HepG2 (cell line): Measurements from ENCODE around the gene NNAT. TPM values are rescaled to one million over a fixed set of nuclear protein-coding genes. Genes with fewer than 3 reads are reported as not detected.

Experiments used
- ATAC-seq: fragments of 200-7000 bp; cut with Tn5 transposase; 3 replicates; pipeline ENCODE4 v1.9.1; 2020; ENCODE audit warnings: mild to moderate bottlenecking, moderate library complexity
- BruUV-seq: library from RNA; stranded (reverse); fragments of 400-500 nt; replicated peaks from 2 replicates; lab custom pipeline; 2021; lab: Mats Ljungman, UMichigan
- CTCF ChIA-PET: fragments of 300-600 bp; formaldehyde crosslinking; extraction: SDS; loops from one replicate; lab custom pipeline; 2021; ENCODE audit warnings: low total read pairs, inconsistent platforms, low intra/inter-chr PET ratio; lab: Yijun Ruan, JAX
- POLR2A ChIA-PET: fragments of 350-600 bp; sonication (Branson Sonifier 250); formaldehyde crosslinking; loops from one replicate; lab custom pipeline; 2020; ENCODE audit warnings: antibody characterized with exemption, inconsistent platforms; lab: Yijun Ruan, JAX
- DNase-seq: peaks from one replicate; pipeline ENCODE4 v3.0.0-alpha.2; 2015; ENCODE audit warnings: low spot score
- FAIRE-seq: peaks from 3 replicates; lab custom pipeline; 2011; peaks lifted over from hg19 to GRCh38; lab: Jason Lieb, UNC
- H2AFZ ChIP-seq: one replicate; pipeline ENCODE4 v1.6.1; 2011; ENCODE audit warnings: low read length, inconsistent platforms
- H3K27ac ChIP-seq: fragments of 300-600 bp; 3 replicates; pipeline ENCODE4 v1.8.0; 2011; ENCODE audit warnings: mixed run types, mild to moderate bottlenecking, mixed read lengths, low read length, inconsistent platforms; ENCODE audit not compliant: insufficient read depth; ENCODE audit errors: extremely low read length
- H3K27me3 ChIP-seq, 2 experiments: fragments of 200-600 bp in 1 of 2; 2 replicates in 1 of 2; 3 replicates in 1 of 2; pipeline versions ENCODE4 v1.6.0 to v1.8.0; 2011; ENCODE audit warnings: low read length in 2 of 2, mild to moderate bottlenecking in 2 of 2, moderate library complexity in 2 of 2, inconsistent platforms in 1 of 2; ENCODE audit not compliant: insufficient read depth in 2 of 2, control insufficient read depth in 1 of 2
- H3K36me3 ChIP-seq, 2 experiments: fragments of 200-600 bp in 1 of 2; replicated peaks in 1 of 2; 2 replicates in 1 of 2; 3 replicates in 1 of 2; pipeline versions ENCODE4 v1.5.1 to v1.8.0; 2011; ENCODE audit warnings: low read length in 2 of 2, inconsistent platforms in 1 of 2; ENCODE audit not compliant: insufficient read depth in 2 of 2, control insufficient read depth in 1 of 2
- H3K4me1 ChIP-seq: 2 replicates; pipeline ENCODE4 v1.5.1; 2012; ENCODE audit warnings: low read length, inconsistent platforms; ENCODE audit not compliant: insufficient read depth
- H3K4me2 ChIP-seq: 2 replicates; pipeline ENCODE4 v1.6.0; 2011; ENCODE audit warnings: low read depth, low read length, inconsistent platforms
- H3K4me3 ChIP-seq, 3 experiments: fragments of 200-600 bp in 1 of 3; sonication (generic), shearing (Covaris generic) in 1 of 3; replicated peaks in 1 of 3; 2 replicates each; pipeline ENCODE4 v1.5.1; 2011 to 2016; ENCODE audit warnings: low read length in 3 of 3, inconsistent platforms in 2 of 3, low read depth in 2 of 3, mild to moderate bottlenecking in 2 of 3, control low read depth in 1 of 3, mixed read lengths in 1 of 3; ENCODE audit not compliant: insufficient read depth in 1 of 3
- H3K79me2 ChIP-seq: one replicate; pipeline ENCODE4 v1.6.1; 2011; ENCODE audit warnings: low read length, inconsistent platforms; ENCODE audit not compliant: insufficient read depth
- H3K9ac ChIP-seq: 2 replicates; pipeline ENCODE4 v1.6.0; 2011; ENCODE audit warnings: mild to moderate bottlenecking, low read depth, low read length, inconsistent platforms; ENCODE audit not compliant: insufficient read depth
- H3K9me3 ChIP-seq: 2 replicates; pipeline ENCODE4 v1.5.1; 2012; ENCODE audit warnings: mild to moderate bottlenecking, low read length
- H4K20me1 ChIP-seq: 2 replicates; pipeline ENCODE4 v1.6.0; 2011; ENCODE audit warnings: inconsistent platforms, mild to moderate bottlenecking, low read length, moderate library complexity; ENCODE audit not compliant: insufficient read depth
- EEA1 ChIP-seq: sonication (generic); formaldehyde crosslinking; IDR thresholded peaks from 2 replicates; pipeline ENCODE4 v1.5.1; 2020; ENCODE audit warnings: mild to moderate bottlenecking, missing genetic modification reagents, borderline replicate concordance
- HNRNPK ChIP-seq: fragments of 200-400 bp; formaldehyde crosslinking; IDR thresholded peaks from 2 replicates; pipeline ENCODE4 v1.6.1; 2018; ENCODE audit warnings: low read length, low read depth, moderate library complexity, mild to moderate bottlenecking; ENCODE audit not compliant: poor library complexity, severe bottlenecking
- KDM1A ChIP-seq: IDR thresholded peaks from 2 replicates; pipeline ENCODE4 v1.6.1; 2016; ENCODE audit warnings: missing compliant biosample characterization
- RNF2 ChIP-seq: fragments of 450-650 bp; conservative IDR thresholded peaks from 2 replicates; pipeline ENCODE4 v1.6.1; 2016; ENCODE audit warnings: low read depth
- ZFX ChIP-seq: sonication (generic); formaldehyde crosslinking; IDR thresholded peaks from 2 replicates; pipeline ENCODE4 v1.4.0; 2020; ENCODE audit warnings: mild to moderate bottlenecking, low read depth, missing genetic modification reagents, moderate library complexity
- ZNF558 ChIP-seq: sonication (generic); formaldehyde crosslinking; IDR thresholded peaks from 2 replicates; pipeline ENCODE4 v1.9.0; 2022; ENCODE audit warnings: mild to moderate bottlenecking, missing genetic modification reagents, borderline replicate concordance
- ZNF564 ChIP-seq: sonication (generic); formaldehyde crosslinking; IDR thresholded peaks from 2 replicates; pipeline ENCODE4 v1.8.1; 2023; ENCODE audit warnings: mild to moderate bottlenecking, missing genetic modification reagents
- ZNF792 ChIP-seq: IDR thresholded peaks from 2 replicates; pipeline ENCODE4 v1.6.1; 2016
- ZNF878 ChIP-seq: sonication (generic); formaldehyde crosslinking; IDR thresholded peaks from 2 replicates; pipeline ENCODE4 v1.8.1; 2023; ENCODE audit warnings: mild to moderate bottlenecking, missing genetic modification reagents, moderate library complexity
- WGBS: methylation state at CpG from one replicate; pipeline ENCODE4 v1.1.6; 2017; ENCODE audit warnings: low lambda C conversion rate; 5-methylcytosine and 5-hydroxymethylcytosine counted together
- in situ Hi-C: cut with HindIII; loops from 2 replicates; pipeline ENCODE4 v1.10.0; 2017; ENCODE audit warnings: low pct_unique_long_range_greater_than_20kb; ENCODE audit not compliant: extremely low pct_ligation_motif_present
- intact Hi-C: fragments of 100-400 bp; cut with micrococcal nuclease; formaldehyde crosslinking; loops from one replicate; pipeline ENCODE4 v1.10.0; 2022; ENCODE audit not compliant: unreplicated experiment
- polyA plus RNA-seq, 8 experiments: library from polyadenylated mRNA; depleted of rRNA in 3 of 8; stranded (reverse) in 7 of 8; unstranded in 1 of 8; fragments of >200 nt; fragmentation: Illumina TruSeq in 4 of 8; extraction: Trizol in 4 of 8; gene quantifications; 2 replicates each; pipeline versions ENCODE4 v1.2.1 to v1.2.3, GENCODE V29; 2011 to 2016; ENCODE audit warnings: low read depth in 4 of 8, missing spikeins in 1 of 8, mixed read lengths in 1 of 8; ENCODE audit not compliant: insufficient read depth in 1 of 8
- total RNA-seq, 5 experiments: library from RNA; depleted of rRNA; stranded (reverse); fragments of >200 nt; fragmentation: Illumina TruSeq; extraction: Trizol; gene quantifications; 2 replicates each; pipeline ENCODE4 v1.2.3, GENCODE V29; 2016; ENCODE audit warnings: low read depth in 1 of 5
- TF ChIP-seq, protein P1 (sequence below): sonication (generic); formaldehyde crosslinking; IDR thresholded peaks from 2 replicates; pipeline ENCODE4 v1.4.0; 2020; ENCODE audit warnings: missing genetic modification reagents, borderline replicate concordance
- TF ChIP-seq, protein P2 (sequence below): sonication (generic); formaldehyde crosslinking; IDR thresholded peaks from 2 replicates; pipeline ENCODE4 v1.4.0; 2020; ENCODE audit warnings: missing genetic modification reagents, borderline replicate concordance
- TF ChIP-seq, protein P3 (sequence below): sonication (generic); formaldehyde crosslinking; IDR thresholded peaks from 2 replicates; pipeline ENCODE4 v1.5.0; 2020; ENCODE audit warnings: missing genetic modification reagents, mild to moderate bottlenecking, borderline replicate concordance

Gene NNAT
- total and polyA plus RNA-seq, 2 of the 13 experiments (the other 11 are each of a cell fraction or from before 2014, with no cell fraction given): not detected

DNA sequence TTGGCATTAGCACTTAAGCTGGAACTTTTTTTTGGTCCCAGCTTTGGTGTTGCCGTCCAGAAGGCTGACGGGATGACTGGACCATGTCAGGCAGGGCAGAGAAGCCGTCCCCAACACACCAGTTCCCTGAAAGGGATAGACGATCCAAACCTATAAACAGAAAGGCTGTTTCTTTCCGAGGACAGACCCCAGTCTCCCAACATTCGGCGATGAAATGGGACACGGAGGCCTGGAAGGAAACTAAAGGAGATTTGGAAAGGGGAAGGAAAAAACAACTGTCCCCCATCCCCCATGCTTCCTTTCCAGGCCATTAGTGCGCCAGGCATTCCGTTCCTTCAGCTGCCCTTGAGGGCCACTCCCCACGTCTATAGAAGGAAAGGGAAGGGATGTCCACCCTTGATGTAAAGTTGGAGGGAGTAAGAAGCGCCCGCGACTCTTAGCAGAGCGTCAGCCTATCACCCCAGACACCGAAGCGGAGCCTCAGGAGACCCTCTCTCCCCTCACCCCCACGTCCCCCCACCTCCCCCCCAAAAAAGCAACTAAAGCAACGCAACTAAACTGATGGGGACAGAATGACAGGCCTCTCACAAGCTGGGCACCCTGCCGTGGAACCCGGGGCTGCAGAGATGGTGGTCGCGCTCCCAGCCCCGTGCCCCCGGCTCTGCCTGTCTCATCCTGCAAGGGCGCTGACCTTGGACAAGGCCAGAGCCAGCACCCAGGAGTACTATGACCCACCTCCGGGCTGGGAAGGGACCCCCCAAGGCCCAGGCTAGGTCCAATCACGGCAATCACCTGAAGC, 6.0 kb downstream of the NNAT start:
- H3K79me2 ChIP-seq: peaks cover 54% of the 10 kb centered on the region
- no peaks in the 10 kb centered on the region for H3K9me3 ChIP-seq
- DNase-seq (no peak), FAIRE-seq (no peak), ATAC-seq (peak; percentile 6)
- in situ Hi-C loops: loop anchor here (5.0 kb wide), 3 partner anchors 120 to 330 kb away; no protein-coding TSS in a partner anchor
- H3K36me3 ChIP-seq: peaks cover 0 to 6% of the 10 kb centered on the region in 2 experiments; a peak in 1 of 5 replicates
- CTCF ChIA-PET: interaction anchor here (1.1 kb wide), 1 partner anchor 258 kb away, joined by 3 read pairs; no protein-coding TSS in a partner anchor
- peaks cover 30% of the 10 kb centered on the region for H4K20me1 ChIP-seq
- POLR2A ChIA-PET: interaction anchor here (0.6 to 4.7 kb wide), 21 partner anchors 9 to 617 kb away, joined by 3 to 44 read pairs (median 7); partner anchors contain the start of genes MANBAL, MROH8 and RPN2
- peak overlapping the region; percentile 16 for H2AFZ ChIP-seq
- intact Hi-C loops: no loop called here
- H3K27ac ChIP-seq: peak overlapping the region; percentile 96
- TSS peak; percentile 71 for BruUV-seq
- no peaks in the 10 kb centered on the region; a peak in 1 of 5 replicates for H3K27me3 ChIP-seq
- H3K9ac ChIP-seq: peak overlapping the region; percentile 97
- H3K4me1 ChIP-seq: peaks cover 60% of the 10 kb centered on the region
- peak overlapping the region; percentile 82 to 100 (median 95) for H3K4me3 ChIP-seq
- peak overlapping the region; percentile 91 for H3K4me2 ChIP-seq
- 3% methylated on average over 26 of the region's 28 CpGs for WGBS
- TF ChIP-seq ZNF792 (CRISPR knock-in tag): no peak
- 0 out of 2 replicates have a peak, but pooled peaks have one; percentile 21 for TF ChIP-seq ZNF558
- TF ChIP-seq, protein P1, sequence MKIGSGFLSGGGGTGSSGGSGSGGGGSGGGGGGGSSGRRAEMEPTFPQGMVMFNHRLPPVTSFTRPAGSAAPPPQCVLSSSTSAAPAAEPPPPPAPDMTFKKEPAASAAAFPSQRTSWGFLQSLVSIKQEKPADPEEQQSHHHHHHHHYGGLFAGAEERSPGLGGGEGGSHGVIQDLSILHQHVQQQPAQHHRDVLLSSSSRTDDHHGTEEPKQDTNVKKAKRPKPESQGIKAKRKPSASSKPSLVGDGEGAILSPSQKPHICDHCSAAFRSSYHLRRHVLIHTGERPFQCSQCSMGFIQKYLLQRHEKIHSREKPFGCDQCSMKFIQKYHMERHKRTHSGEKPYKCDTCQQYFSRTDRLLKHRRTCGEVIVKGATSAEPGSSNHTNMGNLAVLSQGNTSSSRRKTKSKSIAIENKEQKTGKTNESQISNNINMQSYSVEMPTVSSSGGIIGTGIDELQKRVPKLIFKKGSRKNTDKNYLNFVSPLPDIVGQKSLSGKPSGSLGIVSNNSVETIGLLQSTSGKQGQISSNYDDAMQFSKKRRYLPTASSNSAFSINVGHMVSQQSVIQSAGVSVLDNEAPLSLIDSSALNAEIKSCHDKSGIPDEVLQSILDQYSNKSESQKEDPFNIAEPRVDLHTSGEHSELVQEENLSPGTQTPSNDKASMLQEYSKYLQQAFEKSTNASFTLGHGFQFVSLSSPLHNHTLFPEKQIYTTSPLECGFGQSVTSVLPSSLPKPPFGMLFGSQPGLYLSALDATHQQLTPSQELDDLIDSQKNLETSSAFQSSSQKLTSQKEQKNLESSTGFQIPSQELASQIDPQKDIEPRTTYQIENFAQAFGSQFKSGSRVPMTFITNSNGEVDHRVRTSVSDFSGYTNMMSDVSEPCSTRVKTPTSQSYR: 0 out of 2 replicates have a peak, but pooled peaks have one; percentile 22
- TF ChIP-seq EEA1 (CRISPR knock-in tag): no peak
- TF ChIP-seq ZNF564 (CRISPR knock-in tag): 0 out of 2 replicates have a peak, but pooled peaks have one; percentile 25
- TF ChIP-seq, protein P2, sequence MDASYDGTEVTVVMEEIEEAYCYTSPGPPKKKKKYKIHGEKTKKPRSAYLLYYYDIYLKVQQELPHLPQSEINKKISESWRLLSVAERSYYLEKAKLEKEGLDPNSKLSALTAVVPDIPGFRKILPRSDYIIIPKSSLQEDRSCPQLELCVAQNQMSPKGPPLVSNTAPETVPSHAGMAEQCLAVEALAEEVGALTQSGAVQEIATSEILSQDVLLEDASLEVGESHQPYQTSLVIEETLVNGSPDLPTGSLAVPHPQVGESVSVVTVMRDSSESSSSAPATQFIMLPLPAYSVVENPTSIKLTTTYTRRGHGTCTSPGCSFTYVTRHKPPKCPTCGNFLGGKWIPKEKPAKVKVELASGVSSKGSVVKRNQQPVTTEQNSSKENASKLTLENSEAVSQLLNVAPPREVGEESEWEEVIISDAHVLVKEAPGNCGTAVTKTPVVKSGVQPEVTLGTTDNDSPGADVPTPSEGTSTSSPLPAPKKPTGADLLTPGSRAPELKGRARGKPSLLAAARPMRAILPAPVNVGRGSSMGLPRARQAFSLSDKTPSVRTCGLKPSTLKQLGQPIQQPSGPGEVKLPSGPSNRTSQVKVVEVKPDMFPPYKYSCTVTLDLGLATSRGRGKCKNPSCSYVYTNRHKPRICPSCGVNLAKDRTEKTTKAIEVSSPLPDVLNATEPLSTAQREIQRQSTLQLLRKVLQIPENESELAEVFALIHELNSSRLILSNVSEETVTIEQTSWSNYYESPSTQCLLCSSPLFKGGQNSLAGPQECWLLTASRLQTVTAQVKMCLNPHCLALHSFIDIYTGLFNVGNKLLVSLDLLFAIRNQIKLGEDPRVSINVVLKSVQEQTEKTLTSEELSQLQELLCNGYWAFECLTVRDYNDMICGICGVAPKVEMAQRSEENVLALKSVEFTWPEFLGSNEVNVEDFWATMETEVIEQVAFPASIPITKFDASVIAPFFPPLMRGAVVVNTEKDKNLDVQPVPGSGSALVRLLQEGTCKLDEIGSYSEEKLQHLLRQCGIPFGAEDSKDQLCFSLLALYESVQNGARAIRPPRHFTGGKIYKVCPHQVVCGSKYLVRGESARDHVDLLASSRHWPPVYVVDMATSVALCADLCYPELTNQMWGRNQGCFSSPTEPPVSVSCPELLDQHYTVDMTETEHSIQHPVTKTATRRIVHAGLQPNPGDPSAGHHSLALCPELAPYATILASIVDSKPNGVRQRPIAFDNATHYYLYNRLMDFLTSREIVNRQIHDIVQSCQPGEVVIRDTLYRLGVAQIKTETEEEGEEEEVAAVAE: 0 out of 2 replicates have a peak, but pooled peaks have one; percentile 26
- TF ChIP-seq ZNF878 (CRISPR knock-in tag): no peak
- TF ChIP-seq KDM1A: no peak
- TF ChIP-seq ZFX (CRISPR knock-in tag): no peak
- TF ChIP-seq RNF2: no peak
- peak; percentile 30 for TF ChIP-seq HNRNPK
- TF ChIP-seq, protein P3, sequence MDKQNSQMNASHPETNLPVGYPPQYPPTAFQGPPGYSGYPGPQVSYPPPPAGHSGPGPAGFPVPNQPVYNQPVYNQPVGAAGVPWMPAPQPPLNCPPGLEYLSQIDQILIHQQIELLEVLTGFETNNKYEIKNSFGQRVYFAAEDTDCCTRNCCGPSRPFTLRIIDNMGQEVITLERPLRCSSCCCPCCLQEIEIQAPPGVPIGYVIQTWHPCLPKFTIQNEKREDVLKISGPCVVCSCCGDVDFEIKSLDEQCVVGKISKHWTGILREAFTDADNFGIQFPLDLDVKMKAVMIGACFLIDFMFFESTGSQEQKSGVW: no peak
